NT2/D1 (cell line): ENCODE results near the gene C1orf21.

Source experiments
- SUZ12 ChIP-seq: IDR thresholded peaks from 2 replicates; pipeline ENCODE4 v1.6.1; 2011; ENCODE audit not compliant: insufficient read length, insufficient read depth; ENCODE audit errors: extremely low read depth
- YY1 ChIP-seq: IDR thresholded peaks from 2 replicates; pipeline ENCODE4 v1.6.1; 2011; ENCODE audit not compliant: insufficient read length, insufficient read depth
- ZNF274 ChIP-seq: IDR thresholded peaks from 2 replicates; pipeline ENCODE4 v1.6.1; 2011; ENCODE audit warnings: mild to moderate bottlenecking, low read depth, low read length

DNA sequence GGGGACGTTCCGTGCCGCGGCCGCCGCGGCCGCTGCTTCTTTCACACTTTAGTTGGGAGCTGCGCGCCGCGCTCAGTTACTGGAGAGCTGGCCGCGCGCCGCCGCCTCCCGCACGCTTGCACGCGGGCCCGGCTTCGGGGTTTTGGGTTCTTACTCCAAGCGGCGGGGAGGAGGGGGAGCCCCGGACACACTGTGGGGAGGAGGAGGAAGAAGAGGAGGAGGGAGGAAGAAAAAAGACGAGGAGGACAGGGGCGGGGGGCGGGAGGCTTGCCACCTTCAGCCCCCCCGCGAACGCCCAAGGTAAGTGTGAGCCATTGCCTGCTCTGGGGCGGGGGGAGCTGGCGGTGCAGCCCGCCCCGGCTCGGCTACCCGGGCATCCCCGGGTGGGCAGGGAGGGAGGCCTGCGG is 243 bp downstream of the C1orf21 start:
- TF ChIP-seq YY1 (no peak), ZNF274 (no peak), SUZ12 (no peak)
